HK-2 (cell line): ENCODE results near the gene SEC23A.

Experiments used
- DNase-seq: peaks from one replicate; pipeline ENCODE4 v3.0.0-alpha.2; 2018; ENCODE audit not compliant: unreplicated experiment

The SEC23A gene

GRCh38 chr14:38991299-38991698, 111.7 kb downstream of the SEC23A start:
- no peak for DNase-seq

GRCh38 chr14:38989922-38990546, 113.0 kb downstream of the SEC23A start:
- no peak for DNase-seq

- DNase-seq = no peak
Measured at GRCh38 chr14:38987781-38988180, 115.3 kb downstream of the SEC23A start.

GRCh38 chr14:38982837-38983236, 120.2 kb downstream of the SEC23A start:
- DNase-seq = no peak

GRCh38 chr14:38982278-38982677, 120.8 kb downstream of the SEC23A start:
- no peak for DNase-seq
